Mucosa of descending colon (tissue), 3 donors: ENCODE measurements around the gene TACC2. TPM values are rescaled to one million over a fixed set of nuclear protein-coding genes. Genes with fewer than 3 reads are reported as not detected.

Experiments
- ATAC-seq: fragments of 200-7000 bp; cut with Tn5 transposase; one replicate; pipeline ENCODE4 v1.9.1; 2020; ENCODE audit warnings: mild to moderate bottlenecking, moderate library complexity
- DNase-seq, 3 donors: peaks; one replicate each; pipeline ENCODE4 v3.0.0-alpha.2; 2020
- H3K36me3 ChIP-seq: fragments of 200-600 bp; one replicate; pipeline ENCODE4 v1.8.0; 2021; ENCODE audit warnings: low read depth, mild to moderate bottlenecking
- H3K4me1 ChIP-seq: fragments of 200-600 bp; one replicate; pipeline ENCODE4 v1.8.0; 2021; ENCODE audit warnings: low read depth, mild to moderate bottlenecking
- H3K4me3 ChIP-seq: fragments of 200-600 bp; one replicate; pipeline ENCODE4 v1.8.0; 2021; ENCODE audit warnings: mild to moderate bottlenecking
- H3K9me3 ChIP-seq: fragments of 200-600 bp; one replicate; pipeline ENCODE4 v1.8.0; 2021; ENCODE audit warnings: mild to moderate bottlenecking
- CTCF ChIP-seq: fragments of 200-600 bp; IDR thresholded peaks from one replicate; pipeline ENCODE4 v1.8.0; 2022; ENCODE audit warnings: antibody characterized with exemption, mild to moderate bottlenecking
- intact Hi-C, 2 donors: fragments of 100-400 bp; cut with DNase I in 1 of 2; cut with micrococcal nuclease in 1 of 2; formaldehyde crosslinking; loops; one replicate each; pipeline versions ENCODE4 v1.11.0 to v1.11.1; 2022; cut with DNase I, micrococcal nuclease
- total RNA-seq, 3 donors: library from RNA; stranded (reverse); fragmentation: NEBNext Ultra II Directional in 2 of 3; extraction: Animal tissue kit (Norgen Biotek cat#: 25700) in 2 of 3; gene quantifications; one replicate each; pipeline versions ENCODE4 v1.2.1 to v1.2.4, GENCODE V29; 2021 to 2023
- donor health status: DM: no; HTN: no; CAD: no; lungs with moderate emphysema.
- donor health status: DM: no; HTN: no; CAD: no.
- donor health status: DM: no; HTN: yes; CAD: no.

The TACC2 gene
- total RNA-seq, 3 donors from 2014 or later, result 97.5 to 170 (median 133) TPM

GRCh38 chr10:122132882-122133565 lies 144.1 kb downstream of the TACC2 start:
- DNase-seq (no peak), ATAC-seq (no peak)
- no peak for TF ChIP-seq CTCF
- Histone ChIP-seq H3K4me3 (no peak overlapping the region), H3K9me3 (no peaks in the 10 kb centered on the region), H3K36me3 (no peaks in the 10 kb centered on the region), H3K4me1 (no peaks in the 10 kb centered on the region)
- intact Hi-C loops, result no loop called here

GRCh38 chr10:122135251-122136025 lies 146.5 kb downstream of the TACC2 start:
- DNase-seq, result no peak
- intact Hi-C loops, result no loop called here
- no peak for ATAC-seq
- no peaks in the 10 kb centered on the region for H3K4me1 ChIP-seq
- no peak for TF ChIP-seq CTCF
- no peaks in the 10 kb centered on the region for H3K9me3 ChIP-seq
- H3K4me3 ChIP-seq, result no peak overlapping the region
- no peaks in the 10 kb centered on the region for H3K36me3 ChIP-seq

- TF ChIP-seq CTCF, result no peak
- Histone ChIP-seq H3K36me3 (no peaks in the 10 kb centered on the region), H3K9me3 (no peaks in the 10 kb centered on the region), H3K4me1 (no peaks in the 10 kb centered on the region), H3K4me3 (no peak overlapping the region)
- ATAC-seq (no peak), DNase-seq (no peak)
- intact Hi-C loops, result no loop called here
Observed at GRCh38 chr10:122138831-122139625, 150.1 kb downstream of the TACC2 start.

- no peaks in the 10 kb centered on the region for H3K36me3 ChIP-seq
- ATAC-seq (no peak), DNase-seq (no peak)
- H3K4me3 ChIP-seq, result no peak overlapping the region
- no peaks in the 10 kb centered on the region for H3K9me3 ChIP-seq
- no peaks in the 10 kb centered on the region for H3K4me1 ChIP-seq
- TF ChIP-seq CTCF, result no peak
- intact Hi-C loops, result no loop called here
Observed at GRCh38 chr10:122139627-122140170, 150.7 kb downstream of the TACC2 start.

GRCh38 chr10:122140461-122140902 lies 151.5 kb downstream of the TACC2 start:
- Histone ChIP-seq H3K36me3 (no peaks in the 10 kb centered on the region), H3K4me1 (no peaks in the 10 kb centered on the region), H3K9me3 (no peaks in the 10 kb centered on the region), H3K4me3 (no peak overlapping the region)
- intact Hi-C loops, result no loop called here
- no peak for TF ChIP-seq CTCF
- ATAC-seq (no peak), DNase-seq (no peak)
